Subcutaneous preadipocyte (primary cell): ENCODE measurements around the gene ZNF14. TPM values are rescaled to one million over a fixed set of nuclear protein-coding genes. Genes with fewer than 3 reads are reported as not detected.

ENCODE experiments used
- small RNA-seq: library from RNA; depleted of rRNA; stranded (forward); fragments of <200 nt; gene quantifications from one replicate; pipeline ENCODE3, GENCODE V24; 2012
- total RNA-seq: library from RNA; depleted of rRNA; stranded (reverse); fragments of >200 nt; gene quantifications from 2 replicates; pipeline ENCODE4 v1.2.3, GENCODE V29; 2012

ZNF14 gene
- 3.3 and 3.7 TPM in 2 replicates for total RNA-seq

DNA sequence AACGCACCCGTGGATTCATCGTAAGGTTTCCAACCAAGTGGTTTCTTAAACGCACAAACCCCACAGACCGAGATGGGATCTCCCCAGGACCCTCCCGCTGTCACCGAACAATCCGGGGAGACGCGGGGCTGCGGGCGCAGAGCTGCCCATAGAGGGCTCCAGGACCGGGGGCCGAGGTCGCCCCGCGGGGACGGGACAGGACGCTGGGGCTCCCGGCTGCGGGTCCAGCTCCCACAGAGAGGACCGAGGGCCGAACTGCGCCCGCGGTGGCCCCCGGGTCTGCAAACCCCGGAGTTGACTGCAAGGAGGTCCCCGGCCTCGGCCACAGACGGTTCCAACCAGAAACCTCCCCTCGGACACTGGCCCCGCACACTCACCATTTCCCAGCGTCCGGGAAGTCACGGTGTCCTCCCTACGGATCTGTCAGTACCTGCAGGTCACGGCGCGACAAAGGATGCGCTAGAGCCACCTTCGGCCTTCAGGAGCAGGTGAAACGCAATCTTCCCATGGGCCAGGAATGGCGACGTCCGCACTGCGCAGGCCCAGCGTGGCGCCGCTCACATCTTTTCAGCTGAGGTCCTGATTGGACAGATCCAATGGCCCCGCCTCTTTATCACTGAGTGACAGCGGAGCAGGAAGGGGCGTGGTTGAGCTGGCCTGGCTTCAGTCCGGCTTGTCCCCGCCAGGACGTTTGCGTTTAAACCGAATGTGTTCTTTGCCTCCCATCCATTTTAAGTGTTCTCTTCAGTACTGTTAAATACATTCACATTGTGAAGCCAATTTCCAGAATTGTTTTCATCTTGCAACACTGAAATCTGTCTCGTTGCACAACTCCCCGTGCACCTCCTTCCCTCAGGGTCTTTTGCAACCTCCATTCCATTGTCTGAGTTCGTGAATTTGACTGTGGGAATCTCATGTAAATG, at the start of gene ZNF14:
Gene ZNF14 (minus strand): TSS at position 534 of the 923 bp plus-strand sequence. CDS start 154 bp downstream, at position 380.

DNA sequence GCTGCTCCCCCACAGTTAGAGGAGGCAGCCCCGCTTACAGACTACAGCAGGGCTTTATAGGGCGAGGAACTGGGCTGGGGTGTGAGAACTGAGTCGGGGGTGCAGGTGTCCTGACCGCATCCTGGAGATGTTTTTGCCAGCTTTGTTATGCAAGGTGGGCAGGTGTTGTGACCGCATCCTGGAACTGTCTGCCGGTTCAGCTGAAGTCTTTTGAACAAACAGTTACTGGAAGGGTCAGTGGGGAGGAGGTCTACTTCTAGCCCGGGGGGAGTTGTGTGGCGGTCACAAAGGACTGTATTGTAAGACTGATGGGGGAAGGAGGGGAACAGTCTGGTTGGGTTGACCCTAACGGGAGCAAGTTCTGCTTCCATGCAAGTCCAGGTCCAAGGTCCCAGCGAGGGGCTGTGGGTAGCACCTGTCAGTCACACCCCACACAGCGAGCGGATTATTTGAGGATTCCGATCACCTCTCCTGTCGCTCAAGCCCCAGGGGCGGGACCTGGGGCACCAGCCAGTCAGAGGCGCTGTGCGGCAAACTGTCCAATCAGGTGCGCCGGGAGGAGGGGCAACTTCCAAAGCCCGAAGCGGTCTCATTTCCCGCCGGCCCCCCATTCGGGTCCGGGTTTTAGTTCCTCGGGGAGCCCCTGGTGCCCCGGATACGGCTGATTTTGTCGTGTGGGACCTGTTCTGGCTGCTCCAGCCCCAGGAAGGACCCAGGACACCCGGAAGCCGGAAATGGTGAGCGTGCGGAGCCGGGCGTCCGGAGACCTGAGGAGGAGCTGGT, 64.5 kb downstream of the ZNF14 start, which contains the start of gene ZNF101:
Gene ZNF101 (plus strand): TSS at position 610 of the 783 bp plus-strand sequence. CDS start 125 bp downstream, at position 735.

DNA sequence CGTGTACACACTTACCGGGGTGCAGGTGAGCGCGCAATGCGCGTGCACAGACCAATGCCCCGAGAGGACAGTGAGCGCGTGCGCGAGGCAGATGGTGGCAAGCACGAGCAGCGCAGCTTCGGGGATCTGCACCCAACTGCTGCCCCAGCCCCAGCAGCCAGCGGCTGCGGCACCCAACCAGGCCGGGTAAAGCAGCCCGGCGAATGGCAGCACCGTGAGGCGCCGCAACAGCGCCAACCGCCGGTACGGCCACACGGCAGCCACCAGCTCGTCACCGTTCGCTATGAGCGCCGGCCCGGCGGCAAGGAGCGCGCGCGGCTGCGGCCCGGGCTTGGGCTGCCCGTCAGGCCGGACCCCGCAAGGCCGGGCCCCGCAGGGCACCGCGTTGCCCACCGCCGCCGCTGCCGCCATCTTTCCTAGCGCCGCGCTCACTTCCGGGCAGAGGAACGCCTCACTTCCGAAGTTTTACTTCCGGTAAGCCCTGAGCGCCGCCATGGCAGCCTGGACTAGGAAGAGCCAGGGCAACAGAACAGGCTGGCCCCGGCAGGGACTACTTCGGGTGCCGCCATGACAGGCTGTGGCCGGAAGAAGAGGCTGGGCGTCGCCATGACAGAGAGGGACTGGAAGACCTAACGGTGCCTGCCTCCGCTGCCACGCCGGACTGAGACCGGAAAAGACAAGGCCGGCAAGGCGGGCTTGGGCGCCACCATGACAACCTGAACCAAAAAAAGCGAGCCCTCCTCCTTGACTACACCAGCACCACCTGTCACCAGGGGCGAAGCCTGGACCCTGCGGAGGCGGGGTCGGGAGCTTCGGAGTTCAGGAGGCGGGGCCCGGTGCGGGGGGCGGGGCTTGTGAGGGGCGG, 69.4 kb downstream of the ZNF14 start, which contains the start of gene ATP13A1:
Gene ATP13A1 (minus strand): TSS at position 421 of the 865 bp plus-strand sequence. CDS start 10 bp downstream, at position 411.

Small RNA genes within 50 kb of the gene (small RNA-seq; reads per million reads assigned to genes)
- gene AC011458.2: not detected
- gene AC011477.5: not detected

Other genes starting within 250 kb of the ZNF14 start
- gene TSSK6, start 217.6 kb downstream of the ZNF14 start, total RNA-seq: 2.2 and 2.7 TPM in 2 replicates
- gene NDUFA13, start 216.9 kb downstream of the ZNF14 start, total RNA-seq: 140 and 223 TPM in 2 replicates
- under 0.01 and 0.20 TPM in 2 replicates for gene YJEFN3, start 204.2 kb downstream of the ZNF14 start, total RNA-seq
- 0.78 and 1.1 TPM in 2 replicates for gene CILP2, start 194.8 kb downstream of the ZNF14 start, total RNA-seq
- gene PBX4, start 114.4 kb downstream of the ZNF14 start, total RNA-seq: 3.3 and 5.5 TPM in 2 replicates
- gene LPAR2, start 104.9 kb downstream of the ZNF14 start, total RNA-seq: 1.1 and 2.2 TPM in 2 replicates
- gene GMIP, start 89.5 kb downstream of the ZNF14 start, total RNA-seq: 3.3 and 7.2 TPM in 2 replicates
- 55.9 and 59.0 TPM in 2 replicates for gene ATP13A1, start 69.4 kb downstream of the ZNF14 start, total RNA-seq
- 7.0 and 9.2 TPM in 2 replicates for gene ZNF101, start 64.3 kb downstream of the ZNF14 start, total RNA-seq
- gene ZNF506, start 88.6 kb upstream of the ZNF14 start, total RNA-seq: 8.6 and 9.6 TPM in 2 replicates
- gene ZNF253, start 132.8 kb upstream of the ZNF14 start, total RNA-seq: 3.3 and 4.7 TPM in 2 replicates
- gene ZNF93, start 167.8 kb upstream of the ZNF14 start, total RNA-seq: 3.9 and 4.8 TPM in 2 replicates